Keratinocyte (primary cell): ENCODE data around the gene MIDN. TPM values are rescaled to one million over a fixed set of nuclear protein-coding genes. Genes with fewer than 3 reads are reported as not detected.

Source experiments
- DNase-seq: peaks from one replicate; pipeline ENCODE4 v3.0.0-alpha.2; 2011; ENCODE audit warnings: low read depth, missing footprints, low spot score
- FAIRE-seq: peaks from 2 replicates; lab custom pipeline; 2011; peaks lifted over from hg19 to GRCh38; lab: Jason Lieb, UNC
- H2AFZ ChIP-seq: 2 replicates; pipeline ENCODE4 v1.6.0; 2012; ENCODE audit warnings: low read length, control low read depth, inconsistent platforms; ENCODE audit not compliant: control insufficient read depth
- H3K27ac ChIP-seq: 2 replicates; pipeline ENCODE4 v1.5.1; 2011; ENCODE audit warnings: low read length; ENCODE audit not compliant: control insufficient read depth, insufficient read depth
- H3K27me3 ChIP-seq: 3 replicates; pipeline ENCODE4 v1.6.0; 2011; ENCODE audit warnings: low read length; ENCODE audit not compliant: control insufficient read depth, insufficient read depth; ENCODE audit errors: extremely low read depth
- H3K36me3 ChIP-seq, 2 experiments: 2 replicates in 1 of 2; 3 replicates in 1 of 2; pipeline ENCODE4 v1.5.1; 2011; ENCODE audit warnings: low read length in 2 of 2, mild to moderate bottlenecking in 1 of 2; ENCODE audit not compliant: control insufficient read depth in 2 of 2, insufficient read depth in 2 of 2; ENCODE audit errors: extremely low read depth in 1 of 2
- H3K4me1 ChIP-seq: 3 replicates; pipeline ENCODE4 v1.5.1; 2011; ENCODE audit warnings: low read length; ENCODE audit not compliant: control insufficient read depth, insufficient read depth; ENCODE audit errors: extremely low read depth
- H3K4me2 ChIP-seq: 3 replicates; pipeline ENCODE4 v1.6.0; 2011; ENCODE audit warnings: low read depth, low read length; ENCODE audit not compliant: control insufficient read depth, insufficient read depth; ENCODE audit errors: extremely low read depth
- H3K4me3 ChIP-seq, 3 experiments: fragments of 200-600 bp in 1 of 3; sonication (generic) in 1 of 3; 2 replicates in 2 of 3; 3 replicates in 1 of 3; pipeline ENCODE4 v1.5.1; 2011 to 2016; ENCODE audit warnings: low read length in 3 of 3, mild to moderate bottlenecking in 3 of 3, control low read depth in 2 of 3, inconsistent platforms in 1 of 3, low read depth in 1 of 3, mixed read lengths in 1 of 3, mixed run types in 1 of 3, moderate library complexity in 1 of 3; ENCODE audit not compliant: control insufficient read depth in 2 of 3, insufficient read depth in 2 of 3; ENCODE audit errors: extremely low read depth in 1 of 3
- H3K79me2 ChIP-seq: 2 replicates; pipeline ENCODE4 v1.6.0; 2012; ENCODE audit warnings: low read length; ENCODE audit not compliant: control insufficient read depth, insufficient read depth
- H3K9ac ChIP-seq: 3 replicates; pipeline ENCODE4 v1.6.0; 2011; ENCODE audit warnings: low read length; ENCODE audit not compliant: control insufficient read depth, insufficient read depth; ENCODE audit errors: extremely low read depth
- H3K9me1 ChIP-seq: 3 replicates; pipeline ENCODE4 v1.6.0; 2011; ENCODE audit warnings: low read length; ENCODE audit not compliant: control insufficient read depth, insufficient read depth; ENCODE audit errors: extremely low read depth
- H3K9me3 ChIP-seq: 2 replicates; pipeline ENCODE4 v1.5.1; 2012; ENCODE audit warnings: low read depth, low read length; ENCODE audit not compliant: control insufficient read depth
- H4K20me1 ChIP-seq: 3 replicates; pipeline ENCODE4 v1.6.0; 2011; ENCODE audit warnings: low read length; ENCODE audit not compliant: control insufficient read depth, insufficient read depth; ENCODE audit errors: extremely low read depth
- EZH2 ChIP-seq: IDR thresholded peaks from one replicate; pipeline ENCODE4 v1.6.1; 2012; ENCODE audit warnings: inconsistent platforms, mild to moderate bottlenecking, low read length, moderate library complexity
- dilution Hi-C: fragments of 300-500 bp; cut with MboI; formaldehyde crosslinking; loops from one replicate; pipeline ENCODE4 v1.7.0; 2020; ENCODE audit warnings: low sequenced_read_pairs; ENCODE audit not compliant: extremely low pct_ligation_motif_present
- polyA plus RNA-seq, 5 experiments: library from polyadenylated mRNA; depleted of rRNA in 3 of 5; stranded (reverse) in 3 of 5; stranded (forward) in 1 of 5; unstranded in 1 of 5; fragments of >200 nt; gene quantifications; 1 replicate in 1 of 5; 2 replicates in 3 of 5; 3 replicates in 1 of 5; pipeline versions ENCODE4 v1.2.1 to v1.2.3, GENCODE V29; 2011 to 2012; ENCODE audit warnings: missing spikeins in 2 of 5, low read depth in 1 of 5, low replicate concordance in 1 of 5
- TF ChIP-seq, protein P1 (sequence below), 3 experiments: IDR thresholded peaks in 1 of 3; conservative IDR thresholded peaks in 1 of 3; optimal IDR thresholded peaks in 1 of 3; 2 replicates in 2 of 3; 3 replicates in 1 of 3; pipeline versions ENCODE3 to v1.5.1; 2011; ENCODE audit warnings: low read length in 3 of 3, mild to moderate bottlenecking in 3 of 3, moderate library complexity in 2 of 3, control low read depth in 1 of 3, inconsistent platforms in 1 of 3; ENCODE audit not compliant: insufficient read depth in 2 of 3; ENCODE audit errors: extremely low read depth in 1 of 3

Gene MIDN
- polyA plus RNA-seq, 1 donor (not counting 4 experiments of a cell fraction or from before 2014, with no cell fraction given) = 4.7 TPM

GRCh38 chr19:1211494-1212234, 36.7 kb upstream of the MIDN start:
- DNase-seq (no peak), FAIRE-seq (no peak)
- Histone ChIP-seq H3K36me3 (peaks cover 8 to 17% of the 10 kb centered on the region in 2 experiments), H3K4me1 (peaks cover 57% of the 10 kb centered on the region), H3K27me3 (no peaks in the 10 kb centered on the region), H3K9ac (no peak overlapping the region), H3K27ac (no peak overlapping the region), H4K20me1 (peaks cover 11% of the 10 kb centered on the region), H3K79me2 (peaks cover 84% of the 10 kb centered on the region), H2AFZ (no peak overlapping the region), H3K9me3 (no peaks in the 10 kb centered on the region), H3K4me2 (peak overlapping the region; percentile 5), H3K4me3 (no peak overlapping the region), H3K9me1 (no peaks in the 10 kb centered on the region)
- TF ChIP-seq EZH2 = no peak
- TF ChIP-seq, protein P1, sequence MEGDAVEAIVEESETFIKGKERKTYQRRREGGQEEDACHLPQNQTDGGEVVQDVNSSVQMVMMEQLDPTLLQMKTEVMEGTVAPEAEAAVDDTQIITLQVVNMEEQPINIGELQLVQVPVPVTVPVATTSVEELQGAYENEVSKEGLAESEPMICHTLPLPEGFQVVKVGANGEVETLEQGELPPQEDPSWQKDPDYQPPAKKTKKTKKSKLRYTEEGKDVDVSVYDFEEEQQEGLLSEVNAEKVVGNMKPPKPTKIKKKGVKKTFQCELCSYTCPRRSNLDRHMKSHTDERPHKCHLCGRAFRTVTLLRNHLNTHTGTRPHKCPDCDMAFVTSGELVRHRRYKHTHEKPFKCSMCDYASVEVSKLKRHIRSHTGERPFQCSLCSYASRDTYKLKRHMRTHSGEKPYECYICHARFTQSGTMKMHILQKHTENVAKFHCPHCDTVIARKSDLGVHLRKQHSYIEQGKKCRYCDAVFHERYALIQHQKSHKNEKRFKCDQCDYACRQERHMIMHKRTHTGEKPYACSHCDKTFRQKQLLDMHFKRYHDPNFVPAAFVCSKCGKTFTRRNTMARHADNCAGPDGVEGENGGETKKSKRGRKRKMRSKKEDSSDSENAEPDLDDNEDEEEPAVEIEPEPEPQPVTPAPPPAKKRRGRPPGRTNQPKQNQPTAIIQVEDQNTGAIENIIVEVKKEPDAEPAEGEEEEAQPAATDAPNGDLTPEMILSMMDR (optimal IDR thresholded peaks at IDR 0.05 in 1 of 3, IDR thresholded peaks at IDR 0.05 in 1 of 3, conservative IDR thresholded peaks at IDR 0.05 in 1 of 3; ENCODE audit: extremely low read depth in 1 of 3, insufficient read depth in 2 of 3, low read length in 3 of 3) = no peak
- dilution Hi-C loops = no loop called here

GRCh38 chr19:1213391-1214286, 34.7 kb upstream of the MIDN start:
- dilution Hi-C loops = no loop called here
- H4K20me1 ChIP-seq = peaks cover 5% of the 10 kb centered on the region
- TF ChIP-seq, protein P1 (optimal IDR thresholded peaks at IDR 0.05 in 1 of 3, IDR thresholded peaks at IDR 0.05 in 1 of 3, conservative IDR thresholded peaks at IDR 0.05 in 1 of 3; ENCODE audit: extremely low read depth in 1 of 3, insufficient read depth in 2 of 3, low read length in 3 of 3) = no peak
- TF ChIP-seq EZH2 = no peak
- H3K27ac ChIP-seq = peak overlapping the region; percentile 88
- DNase-seq (peak; percentile 85), FAIRE-seq (peak; percentile 97)
- H3K79me2 ChIP-seq = peaks cover 89% of the 10 kb centered on the region
- H3K9me1 ChIP-seq = no peaks in the 10 kb centered on the region
- H3K4me3 ChIP-seq = peak overlapping the region; percentile 17 to 53 (median 45)
- H3K9me3 ChIP-seq = no peaks in the 10 kb centered on the region
- H3K4me2 ChIP-seq = peak overlapping the region; percentile 85
- peaks cover 14 to 22% of the 10 kb centered on the region in 2 experiments for H3K36me3 ChIP-seq
- peak overlapping the region; percentile 51 for H2AFZ ChIP-seq
- peak overlapping the region; percentile 77 for H3K9ac ChIP-seq
- peaks cover 57% of the 10 kb centered on the region for H3K4me1 ChIP-seq
- H3K27me3 ChIP-seq = no peaks in the 10 kb centered on the region
